Testis (tissue), 3 donors: Measurements from ENCODE around the gene TTF1. TPM values are rescaled to one million over a fixed set of nuclear protein-coding genes. Genes with fewer than 3 reads are reported as not detected.

Source experiments
- DNase-seq: peaks from one replicate; pipeline ENCODE4 v3.0.0-alpha.2; 2019
- H3K27ac ChIP-seq, 2 donors: fragments of 200-600 bp; sonication (generic); one replicate each; pipeline ENCODE4 v1.5.1; 2019
- H3K27me3 ChIP-seq: fragments of 200-600 bp; sonication (generic); one replicate; pipeline ENCODE4 v1.5.1; 2019
- H3K36me3 ChIP-seq: fragments of 200-600 bp; sonication (generic); one replicate; pipeline ENCODE4 v1.5.1; 2017; ENCODE audit warnings: low read depth; ENCODE audit errors: missing control alignments
- H3K4me1 ChIP-seq: fragments of 200-600 bp; sonication (generic); one replicate; pipeline ENCODE4 v1.5.1; 2019
- H3K4me3 ChIP-seq, 2 donors: fragments of 200-600 bp; sonication (generic); one replicate each; pipeline ENCODE4 v1.5.1; 2017 to 2019
- H3K9me3 ChIP-seq: fragments of 200-600 bp; sonication (generic); one replicate; pipeline ENCODE4 v1.5.1; 2017
- POLR2A ChIP-seq: fragments of 450-650 bp; IDR thresholded peaks from one replicate; pipeline ENCODE4 v1.6.1; 2017; ENCODE audit warnings: antibody characterized with exemption, mild to moderate bottlenecking, moderate library complexity
- WGBS, 2 donors: methylation state at CpG; one replicate each; pipeline ENCODE4 v1.1.5; 2018; 5-methylcytosine and 5-hydroxymethylcytosine counted together
- intact Hi-C: fragments of 100-400 bp; cut with DNase I; formaldehyde crosslinking; loops from one replicate; pipeline ENCODE4 v1.15.1; 2023; ENCODE audit warnings: low total_unique reads
- polyA plus RNA-seq: library from polyadenylated mRNA; stranded (reverse); fragments of 350-450 nt; fragmentation: Illumina TruSeq; extraction: RNeasy Lipid Tissue Mini Kit (QIAGEN cat#74804); gene quantifications from one replicate; pipeline ENCODE4 v1.2.3, GENCODE V29; 2014; ENCODE audit warnings: low read depth, low replicate concordance; ENCODE audit not compliant: insufficient read depth
- total RNA-seq, 2 donors: library from RNA; depleted of rRNA; stranded (reverse); fragments of >200 nt; gene quantifications; one replicate each; pipeline ENCODE4 v1.2.3, GENCODE V29; 2016
- TF ChIP-seq, protein P1 (sequence below), 3 experiments: fragments of 450-650 bp in 2 of 3; fragments of 200-600 bp in 1 of 3; sonication (generic) in 1 of 3; IDR thresholded peaks; one replicate each; pipeline ENCODE4 v1.5.1; 2016 to 2019; ENCODE audit warnings: antibody characterized with exemption in 3 of 3, mild to moderate bottlenecking in 2 of 3, moderate library complexity in 1 of 3

TTF1 gene
- total and polyA plus RNA-seq, 3 donors from 2014 or later: 15.4 to 19.4 (median 19.2) TPM

DNA sequence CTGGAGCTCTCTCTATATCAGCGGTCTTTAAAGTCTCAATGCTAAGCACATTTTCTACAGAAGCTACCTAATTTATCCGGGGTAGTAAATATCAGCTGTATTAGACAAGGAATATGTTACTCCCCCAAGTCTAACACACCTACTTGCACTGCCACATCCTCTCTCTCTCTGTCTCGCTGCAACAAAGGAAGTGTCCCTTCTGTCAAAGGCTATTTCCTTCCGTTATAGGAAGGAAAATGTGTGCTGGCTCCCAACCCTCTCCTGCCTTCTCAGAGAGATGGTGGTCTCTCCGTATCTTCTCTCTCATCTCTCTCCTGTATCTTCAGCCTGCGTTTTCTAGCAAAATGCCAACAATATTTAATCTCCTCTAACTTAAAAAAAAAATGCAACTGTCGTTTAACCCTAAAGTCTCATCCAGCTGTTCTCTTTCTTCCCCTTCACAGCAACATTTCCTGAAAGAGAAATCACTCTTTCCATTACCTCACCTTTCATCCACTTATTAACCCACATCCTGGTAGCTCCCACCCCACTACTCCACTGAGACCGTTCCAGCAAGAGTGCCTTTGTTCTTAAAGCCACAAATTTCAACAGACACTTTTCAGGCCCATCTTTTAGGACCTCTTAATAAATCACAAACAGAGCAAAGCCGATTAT lies 2.3 kb downstream of the TTF1 start:
- no peaks in the 10 kb centered on the region for H3K27me3 ChIP-seq
- no peak for DNase-seq
- H3K4me3 ChIP-seq: no peak overlapping the region
- H3K9me3 ChIP-seq: no peaks in the 10 kb centered on the region
- intact Hi-C loops: no loop called here
- WGBS, 2 donors: 71 to 72% methylated on average over 9 of the region's 9 CpGs
- TF ChIP-seq, protein P1, sequence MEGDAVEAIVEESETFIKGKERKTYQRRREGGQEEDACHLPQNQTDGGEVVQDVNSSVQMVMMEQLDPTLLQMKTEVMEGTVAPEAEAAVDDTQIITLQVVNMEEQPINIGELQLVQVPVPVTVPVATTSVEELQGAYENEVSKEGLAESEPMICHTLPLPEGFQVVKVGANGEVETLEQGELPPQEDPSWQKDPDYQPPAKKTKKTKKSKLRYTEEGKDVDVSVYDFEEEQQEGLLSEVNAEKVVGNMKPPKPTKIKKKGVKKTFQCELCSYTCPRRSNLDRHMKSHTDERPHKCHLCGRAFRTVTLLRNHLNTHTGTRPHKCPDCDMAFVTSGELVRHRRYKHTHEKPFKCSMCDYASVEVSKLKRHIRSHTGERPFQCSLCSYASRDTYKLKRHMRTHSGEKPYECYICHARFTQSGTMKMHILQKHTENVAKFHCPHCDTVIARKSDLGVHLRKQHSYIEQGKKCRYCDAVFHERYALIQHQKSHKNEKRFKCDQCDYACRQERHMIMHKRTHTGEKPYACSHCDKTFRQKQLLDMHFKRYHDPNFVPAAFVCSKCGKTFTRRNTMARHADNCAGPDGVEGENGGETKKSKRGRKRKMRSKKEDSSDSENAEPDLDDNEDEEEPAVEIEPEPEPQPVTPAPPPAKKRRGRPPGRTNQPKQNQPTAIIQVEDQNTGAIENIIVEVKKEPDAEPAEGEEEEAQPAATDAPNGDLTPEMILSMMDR (IDR thresholded peaks at IDR 0.05): no peak
- TF ChIP-seq POLR2A: no peak
- H3K27ac ChIP-seq: no peak overlapping the region
- peaks cover 19% of the 10 kb centered on the region for H3K4me1 ChIP-seq
- H3K36me3 ChIP-seq: no peaks in the 10 kb centered on the region

DNA sequence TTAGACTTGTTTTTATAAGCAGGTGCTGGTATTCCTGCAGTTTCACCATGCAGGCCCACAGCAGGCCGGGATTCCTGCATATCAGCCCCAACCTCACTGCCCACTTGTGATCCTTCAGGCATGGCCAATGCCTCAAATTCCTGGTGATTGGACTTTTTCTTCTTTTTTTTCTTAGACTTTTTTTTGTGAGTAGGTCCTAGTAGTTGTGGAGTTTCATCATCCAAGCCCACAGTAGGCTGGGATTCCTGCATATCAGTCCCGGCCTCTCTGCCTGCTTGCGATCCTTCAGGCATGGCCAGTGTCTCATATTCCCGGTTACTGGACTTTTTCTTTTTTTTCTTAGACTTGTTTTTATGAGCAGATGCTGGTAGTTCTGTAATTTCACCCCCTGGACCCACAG lies 4.8 kb downstream of the TTF1 start:
- H3K36me3 ChIP-seq: no peaks in the 10 kb centered on the region
- 95 to 96% methylated on average over 4 of the region's 4 CpGs for WGBS, 2 donors
- H3K9me3 ChIP-seq: no peaks in the 10 kb centered on the region
- no peak for TF ChIP-seq POLR2A
- TF ChIP-seq, protein P1 (IDR thresholded peaks at IDR 0.05): no peak
- no peak overlapping the region for H3K4me3 ChIP-seq
- DNase-seq: no peak
- intact Hi-C loops: no loop called here
- H3K27me3 ChIP-seq: no peaks in the 10 kb centered on the region
- peaks cover 7% of the 10 kb centered on the region for H3K4me1 ChIP-seq
- H3K27ac ChIP-seq: no peak overlapping the region

DNA sequence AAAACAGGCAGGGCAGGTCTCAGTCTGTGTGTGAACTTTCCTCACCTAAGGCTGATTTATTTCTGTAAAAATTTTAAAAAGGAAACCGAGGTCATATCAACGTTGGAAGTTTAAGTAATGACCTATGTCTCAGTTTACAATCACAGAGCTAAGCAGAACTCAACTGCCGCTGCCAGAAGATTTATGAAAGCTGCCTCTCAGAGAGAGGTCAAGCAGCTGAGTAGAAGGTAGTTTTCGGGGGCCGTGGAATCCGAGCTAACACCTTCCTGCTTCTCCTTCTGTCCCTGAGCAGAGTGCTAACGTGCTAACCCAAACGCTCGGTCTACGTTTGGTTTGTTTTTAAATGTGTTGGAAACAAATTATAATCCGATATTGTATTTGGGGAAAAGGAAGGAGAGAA lies 11.1 kb downstream of the TTF1 start:
- Histone ChIP-seq H3K9me3 (no peaks in the 10 kb centered on the region), H3K4me3 (no peak overlapping the region), H3K27ac (no peak overlapping the region), H3K27me3 (no peaks in the 10 kb centered on the region), H3K36me3 (no peaks in the 10 kb centered on the region), H3K4me1 (no peaks in the 10 kb centered on the region)
- WGBS, 2 donors: 69 to 74% methylated on average over 11 of the region's 11 CpGs
- TF ChIP-seq, protein P1 (IDR thresholded peaks at IDR 0.05): no peak
- TF ChIP-seq POLR2A: no peak
- intact Hi-C loops: no loop called here
- DNase-seq: no peak

DNA sequence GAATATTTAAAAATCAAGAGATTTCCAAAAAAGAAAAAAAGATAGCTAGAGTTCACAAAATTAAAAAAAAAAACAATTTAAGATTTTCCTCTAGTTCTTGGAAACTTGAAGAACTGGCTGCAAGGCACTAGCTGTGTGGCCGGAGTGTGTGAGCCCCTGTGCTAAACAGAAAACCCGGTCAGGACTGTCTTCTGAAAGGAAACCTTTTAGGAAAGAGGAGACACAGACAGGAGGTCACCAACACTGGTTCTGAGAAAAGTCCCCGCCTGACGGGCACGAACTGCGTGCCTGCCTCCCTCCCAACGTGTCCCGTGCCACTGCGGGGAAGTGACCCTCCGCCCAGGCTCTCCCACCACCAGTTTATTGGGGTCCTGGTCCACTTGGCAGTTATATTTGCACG lies 15.2 kb downstream of the TTF1 start:
- no peak overlapping the region for H3K4me3 ChIP-seq
- intact Hi-C loops: no loop called here
- WGBS, 2 donors: 89 to 95% methylated on average over 11 of the region's 11 CpGs
- H3K4me1 ChIP-seq: no peaks in the 10 kb centered on the region
- no peaks in the 10 kb centered on the region for H3K9me3 ChIP-seq
- no peaks in the 10 kb centered on the region for H3K36me3 ChIP-seq
- TF ChIP-seq, protein P1 (IDR thresholded peaks at IDR 0.05): no peak
- TF ChIP-seq POLR2A: no peak
- no peak for DNase-seq
- no peak overlapping the region for H3K27ac ChIP-seq
- H3K27me3 ChIP-seq: no peaks in the 10 kb centered on the region

DNA sequence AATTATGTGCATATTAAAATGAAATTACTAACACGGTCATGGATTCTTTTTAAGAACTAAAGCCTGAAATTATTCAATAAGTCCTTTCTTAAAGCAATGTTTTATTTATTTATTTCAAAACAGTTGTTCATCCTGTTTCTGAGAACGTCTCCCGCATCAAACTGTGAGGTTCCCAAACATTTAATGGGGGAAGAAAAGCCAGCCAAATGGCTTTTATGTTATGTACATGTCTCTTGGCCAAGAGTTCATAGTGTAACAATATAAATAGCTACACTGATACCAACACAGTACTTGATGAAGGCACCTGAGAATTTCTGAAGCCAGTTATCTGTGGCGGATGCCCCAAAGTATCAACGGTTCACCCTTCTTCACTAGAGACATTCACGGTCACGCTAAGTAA lies 15.7 kb downstream of the TTF1 start:
- H3K36me3 ChIP-seq: no peaks in the 10 kb centered on the region
- no peaks in the 10 kb centered on the region for H3K27me3 ChIP-seq
- intact Hi-C loops: no loop called here
- no peak overlapping the region for H3K27ac ChIP-seq
- 56 to 72% methylated on average over 7 of the region's 7 CpGs for WGBS, 2 donors
- H3K4me1 ChIP-seq: no peaks in the 10 kb centered on the region
- no peak for DNase-seq
- no peak overlapping the region for H3K4me3 ChIP-seq
- H3K9me3 ChIP-seq: no peaks in the 10 kb centered on the region
- TF ChIP-seq, protein P1 (IDR thresholded peaks at IDR 0.05): no peak
- TF ChIP-seq POLR2A: no peak
